HFFc6 (cell line): ENCODE results near the gene FYB1. TPM values are rescaled to one million over a fixed set of nuclear protein-coding genes. Genes with fewer than 3 reads are reported as not detected.
A peak's percentile ranks its signal among the peaks of the same experiment; 100 is the strongest.

Source experiments
- DNase-seq: peaks from one replicate; pipeline ENCODE4 v3.0.0-alpha.2; 2018
- H3K27ac Mint-ChIP-seq: 2 replicates; pipeline ENCODE4 v1.8.0; 2020; ENCODE audit warnings: mild to moderate bottlenecking, mixed read lengths
- H3K27me3 Mint-ChIP-seq: 2 replicates; pipeline ENCODE4 v1.8.0; 2021; ENCODE audit warnings: mild to moderate bottlenecking, moderate library complexity, mixed read lengths; ENCODE audit not compliant: insufficient read depth
- H3K36me3 Mint-ChIP-seq: 2 replicates; pipeline ENCODE4 v1.8.0; 2021; ENCODE audit warnings: low read depth, mixed read lengths
- H3K4me1 Mint-ChIP-seq: 2 replicates; pipeline ENCODE4 v1.8.0; 2020; ENCODE audit warnings: low read depth, mixed read lengths
- H3K4me3 Mint-ChIP-seq: 2 replicates; pipeline ENCODE4 v1.8.0; 2020; ENCODE audit warnings: mild to moderate bottlenecking, moderate library complexity, mixed read lengths
- H3K9me3 Mint-ChIP-seq: 2 replicates; pipeline ENCODE4 v1.8.0; 2020; ENCODE audit warnings: mild to moderate bottlenecking, mixed read lengths
- CTCF ChIP-seq: fragments of 200-600 bp; sonication (generic); IDR thresholded peaks from 2 replicates; pipeline ENCODE4 v1.5.0; 2021; ENCODE audit warnings: antibody characterized with exemption, mild to moderate bottlenecking
- total RNA-seq, 6 experiments: library from RNA; stranded (reverse); fragmentation: NEBNext Ultra II Directional; extraction: Animal tissue kit (Norgen Biotek cat#: 25700); gene quantifications; 2 replicates in 1 of 6; 3 replicates in 5 of 6; pipeline ENCODE4 v1.2.3, GENCODE V29; 2021

The FYB1 gene
- total RNA-seq, 6 experiments from 2014 or later, result 0.32 to 1.7 (median 0.49) TPM

GRCh38 chr5:39171647-39172046, 47.7 kb downstream of the FYB1 start:
- H3K36me3 Mint-ChIP-seq, result peaks cover 20% of the 10 kb centered on the region
- peaks cover 7% of the 10 kb centered on the region for H3K9me3 Mint-ChIP-seq
- H3K4me1 Mint-ChIP-seq, result peaks cover 72% of the 10 kb centered on the region
- H3K4me3 Mint-ChIP-seq, result no peak overlapping the region
- no peak overlapping the region for H3K27ac Mint-ChIP-seq
- TF ChIP-seq CTCF, result no peak
- no peak for DNase-seq
- peaks cover 1% of the 10 kb centered on the region; the same call in 1 of the 2 replicates for H3K27me3 Mint-ChIP-seq

- Mint-ChIP-seq H3K27me3 (peaks cover 1% of the 10 kb centered on the region; the same call in 1 of the 2 replicates), H3K27ac (peak overlapping the region; percentile 76), H3K4me1 (peaks cover 70% of the 10 kb centered on the region), H3K4me3 (peak overlapping the region; percentile 69), H3K9me3 (peaks cover 7% of the 10 kb centered on the region), H3K36me3 (peaks cover 14% of the 10 kb centered on the region)
- no peak for TF ChIP-seq CTCF
- DNase-seq, result peak; percentile 85
Observed at GRCh38 chr5:39169081-39169480, 50.3 kb downstream of the FYB1 start.

GRCh38 chr5:39167972-39168342, 51.4 kb downstream of the FYB1 start:
- peaks cover 3% of the 10 kb centered on the region for H3K36me3 Mint-ChIP-seq
- H3K27me3 Mint-ChIP-seq, result peaks cover 1% of the 10 kb centered on the region; the same call in 1 of the 2 replicates
- H3K9me3 Mint-ChIP-seq, result peaks cover 2% of the 10 kb centered on the region
- no peak for TF ChIP-seq CTCF
- peak overlapping the region; percentile 80 for H3K27ac Mint-ChIP-seq
- H3K4me3 Mint-ChIP-seq, result peak overlapping the region; percentile 5; the same call in 1 of the 2 replicates
- DNase-seq, result no peak
- peaks cover 75% of the 10 kb centered on the region for H3K4me1 Mint-ChIP-seq

- H3K4me1 Mint-ChIP-seq, result peaks cover 75% of the 10 kb centered on the region
- no peaks in the 10 kb centered on the region for H3K36me3 Mint-ChIP-seq
- peaks cover 1% of the 10 kb centered on the region; the same call in 1 of the 2 replicates for H3K27me3 Mint-ChIP-seq
- H3K4me3 Mint-ChIP-seq, result peak overlapping the region; percentile 5; the same call in 1 of the 2 replicates
- H3K27ac Mint-ChIP-seq, result peak overlapping the region; percentile 80
- H3K9me3 Mint-ChIP-seq, result no peaks in the 10 kb centered on the region
- no peak for TF ChIP-seq CTCF
- peak; percentile 27 for DNase-seq
Observed at GRCh38 chr5:39167141-39167971, 52.0 kb downstream of the FYB1 start.

- Mint-ChIP-seq H3K27ac (no peak overlapping the region; the same call in 1 of the 2 replicates), H3K27me3 (no peaks in the 10 kb centered on the region), H3K4me3 (no peak overlapping the region), H3K9me3 (no peaks in the 10 kb centered on the region), H3K4me1 (peaks cover 71% of the 10 kb centered on the region), H3K36me3 (no peaks in the 10 kb centered on the region)
- no peak for DNase-seq
- TF ChIP-seq CTCF, result no peak
Observed at GRCh38 chr5:39164529-39165402, 54.6 kb downstream of the FYB1 start.
